RWPE2 (cell line): Measurements from ENCODE around the gene RER1.

Experiments
- ATAC-seq: fragments of 200-7000 bp; cut with Tn5 transposase; 3 replicates; pipeline ENCODE4 v1.9.1; 2021; ENCODE audit warnings: low read depth
- DNase-seq: peaks from one replicate; pipeline ENCODE4 v3.0.0-alpha.2; 2020; ENCODE audit warnings: low spot score
- H3K27ac ChIP-seq: fragments of 450-650 bp; 2 replicates; pipeline ENCODE4 v1.5.1; 2017; ENCODE audit warnings: mild to moderate bottlenecking; ENCODE audit not compliant: poor library complexity, severe bottlenecking
- H3K27me3 ChIP-seq: fragments of 250-450 bp; sonication (Bioruptor Pico); 2 replicates; pipeline ENCODE4 v1.5.1; 2021; ENCODE audit warnings: mild to moderate bottlenecking, moderate library complexity; ENCODE audit not compliant: insufficient read depth, poor library complexity, severe bottlenecking
- H3K36me3 ChIP-seq: fragments of 250-450 bp; sonication (Bioruptor Pico); 2 replicates; pipeline ENCODE4 v1.5.1; 2020; ENCODE audit warnings: low read depth, mild to moderate bottlenecking, moderate library complexity
- H3K4me1 ChIP-seq: fragments of 250-450 bp; sonication (Bioruptor Pico); 2 replicates; pipeline ENCODE4 v1.5.1; 2021; ENCODE audit warnings: mild to moderate bottlenecking, moderate library complexity; ENCODE audit not compliant: insufficient read depth, poor library complexity, severe bottlenecking
- H3K4me3 ChIP-seq: fragments of 250-450 bp; sonication (Bioruptor Pico); 2 replicates; pipeline ENCODE4 v1.5.1; 2021; ENCODE audit warnings: mild to moderate bottlenecking, moderate library complexity; ENCODE audit not compliant: severe bottlenecking
- H3K9me3 ChIP-seq: fragments of 250-450 bp; sonication (Bioruptor Pico); 2 replicates; pipeline ENCODE4 v1.5.1; 2021; ENCODE audit warnings: mild to moderate bottlenecking, moderate library complexity; ENCODE audit not compliant: severe bottlenecking
- CTCF ChIP-seq: fragments of 450-650 bp; IDR thresholded peaks from one replicate; pipeline ENCODE4 v1.5.1; 2017; ENCODE audit warnings: mild to moderate bottlenecking, moderate library complexity; ENCODE audit not compliant: poor library complexity, severe bottlenecking

RER1 gene

GRCh38 chr1:2412395-2412772, 20.7 kb downstream of the RER1 start, which contains the start of gene PEX10:
Gene PEX10 (minus strand): TSS chr1:2412564. CDS start chr1:2412502, 62 bp downstream.
- peak within 1 kb of the TSS; percentile 87 for H3K4me3 ChIP-seq
- DNase-seq, result peak; percentile 98
- H3K27ac ChIP-seq, result peak within 1 kb of the TSS; percentile 67
- peaks cover 21% of the 10 kb centered on the region for H3K4me1 ChIP-seq
- no peaks in the 10 kb centered on the region for H3K27me3 ChIP-seq
- ATAC-seq, result peak; percentile 74
- no peak for TF ChIP-seq CTCF
- no peaks in the 10 kb centered on the region for H3K9me3 ChIP-seq
- H3K36me3 ChIP-seq, result no peaks in the 10 kb centered on the region; the same call in 1 of the 2 replicates

DNA sequence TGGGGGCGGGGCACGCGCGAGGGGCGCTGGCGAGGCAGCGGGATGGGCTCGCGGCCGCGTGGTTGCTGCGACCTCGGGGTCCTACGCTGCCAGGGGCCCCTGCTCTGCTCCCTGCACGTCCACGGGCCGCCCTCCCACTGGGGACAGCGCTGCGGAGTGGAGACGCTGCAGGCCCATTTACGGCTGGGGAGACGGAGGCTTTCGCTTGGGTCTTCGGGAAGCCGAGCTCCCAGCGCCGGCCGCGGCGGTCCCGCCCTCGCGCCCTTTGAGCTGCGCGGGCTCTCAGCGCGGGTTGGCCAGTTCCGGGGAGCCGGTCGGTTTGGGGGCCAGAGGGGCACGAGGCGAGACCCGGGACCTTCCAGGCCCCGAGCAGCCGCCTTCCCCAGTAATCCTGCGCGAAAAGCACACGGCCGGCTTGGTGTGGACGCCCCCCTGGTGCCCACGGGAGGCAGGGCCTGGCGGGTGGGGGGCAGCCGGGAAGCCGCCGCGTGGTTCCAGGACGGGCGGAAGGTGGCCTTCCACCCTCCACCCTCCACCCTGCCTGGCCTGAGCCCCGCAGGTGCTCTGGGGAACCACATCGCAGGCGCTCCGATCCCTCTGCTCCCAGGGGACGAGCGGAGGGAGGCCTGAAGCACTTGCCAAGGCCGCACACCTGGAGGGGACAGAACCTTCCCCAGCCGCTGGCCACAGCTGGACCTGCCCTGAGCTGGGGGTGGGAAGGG, 21.3 kb downstream of the RER1 start:
- H3K4me3 ChIP-seq, result peak overlapping the region; percentile 87
- H3K9me3 ChIP-seq, result no peaks in the 10 kb centered on the region
- no peak for TF ChIP-seq CTCF
- H3K27ac ChIP-seq, result peak overlapping the region; percentile 67
- DNase-seq (no peak), ATAC-seq (peak; percentile 43)
- H3K36me3 ChIP-seq, result no peaks in the 10 kb centered on the region; the same call in 1 of the 2 replicates
- no peaks in the 10 kb centered on the region for H3K27me3 ChIP-seq
- peaks cover 21% of the 10 kb centered on the region for H3K4me1 ChIP-seq

- Histone ChIP-seq H3K27me3 (no peaks in the 10 kb centered on the region), H3K9me3 (no peaks in the 10 kb centered on the region), H3K36me3 (no peaks in the 10 kb centered on the region), H3K27ac (peak overlapping the region; percentile 67), H3K4me3 (peak overlapping the region; percentile 87), H3K4me1 (peaks cover 21% of the 10 kb centered on the region)
- no peak for TF ChIP-seq CTCF
- 0 out of 3 replicates have a peak, but pooled peaks have one; percentile 1 for ATAC-seq
- no peak for DNase-seq
Measured at GRCh38 chr1:2413495-2414296, 22.1 kb downstream of the RER1 start.

GRCh38 chr1:2414297-2414958, 22.8 kb downstream of the RER1 start:
- H3K27ac ChIP-seq, result peak overlapping the region; percentile 67
- peaks cover 21% of the 10 kb centered on the region for H3K4me1 ChIP-seq
- no peak overlapping the region for H3K4me3 ChIP-seq
- peak; percentile 13; the same call in 1 of the 3 replicates for ATAC-seq
- no peaks in the 10 kb centered on the region for H3K36me3 ChIP-seq
- peak; percentile 96 for TF ChIP-seq CTCF
- DNase-seq, result no peak
- H3K9me3 ChIP-seq, result no peaks in the 10 kb centered on the region
- no peaks in the 10 kb centered on the region for H3K27me3 ChIP-seq
